ENCODE measurements around the gene NR2F1-AS1.

DNA sequence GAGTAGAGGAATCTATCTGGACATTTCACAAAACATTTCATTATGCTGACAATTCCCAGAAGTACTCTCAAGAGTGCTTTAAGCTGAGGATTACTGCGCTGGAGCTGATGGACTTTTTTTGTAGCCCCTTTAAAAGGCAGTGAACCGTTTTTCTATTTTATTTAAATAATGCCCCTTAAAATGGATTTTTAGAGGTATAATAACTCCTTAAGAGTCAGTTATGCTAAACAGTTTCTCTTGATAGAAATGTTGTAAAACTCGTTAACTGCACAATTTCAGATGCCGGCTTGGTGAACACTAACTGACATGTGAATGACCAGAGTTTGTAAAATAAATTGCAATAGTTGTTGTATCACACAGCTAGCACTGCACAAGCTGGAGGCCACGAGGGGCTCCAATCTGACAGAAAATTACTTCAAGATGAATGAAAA, 174.0 kb downstream of the NR2F1-AS1 start:
- no peak for TF ChIP-seq CTCF (IDR thresholded peaks at IDR 0.05)
- no peak for TF ChIP-seq POLR2AphosphoS5 (IDR thresholded peaks at IDR 0.05)

Data from prostate gland (tissue), 2 donors.